Measurements from ENCODE around the gene ALG9.

The ALG9 gene

DNA sequence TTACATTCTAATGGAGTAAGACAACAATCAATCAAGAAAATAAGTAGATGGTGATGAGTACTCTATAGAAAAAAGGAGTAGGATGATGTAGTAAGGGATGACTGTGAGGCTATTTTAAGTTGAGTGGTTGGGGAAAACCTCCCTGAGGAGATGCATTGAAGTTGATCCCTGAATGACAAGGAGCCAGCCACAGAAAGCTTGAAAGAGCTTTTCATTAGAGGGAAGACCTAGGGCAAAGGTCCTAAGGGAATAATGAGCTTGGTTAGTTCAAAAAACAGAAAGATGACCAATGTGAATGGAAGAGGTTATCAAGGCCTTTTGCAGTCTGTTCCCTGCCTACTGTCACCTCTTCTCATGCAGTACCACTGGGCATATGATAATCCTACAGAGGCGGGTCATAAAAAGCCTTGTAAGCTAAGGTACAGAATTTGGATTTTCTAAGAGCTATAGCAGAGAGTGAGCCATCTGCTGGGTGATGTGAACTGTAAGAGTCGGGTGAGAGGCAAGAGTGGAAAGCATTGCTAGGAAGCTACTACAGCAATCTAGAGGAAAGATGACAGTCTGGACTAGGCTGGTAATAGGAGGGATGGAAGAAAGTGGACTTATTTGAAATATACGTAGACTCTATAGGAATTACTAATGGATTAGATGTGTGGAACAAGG, 108.3 kb downstream of the ALG9 start:
- DNase-seq: no peak

GRCh38 chr11:111762526-111762925, 108.9 kb downstream of the ALG9 start:
- no peak for DNase-seq

DNA sequence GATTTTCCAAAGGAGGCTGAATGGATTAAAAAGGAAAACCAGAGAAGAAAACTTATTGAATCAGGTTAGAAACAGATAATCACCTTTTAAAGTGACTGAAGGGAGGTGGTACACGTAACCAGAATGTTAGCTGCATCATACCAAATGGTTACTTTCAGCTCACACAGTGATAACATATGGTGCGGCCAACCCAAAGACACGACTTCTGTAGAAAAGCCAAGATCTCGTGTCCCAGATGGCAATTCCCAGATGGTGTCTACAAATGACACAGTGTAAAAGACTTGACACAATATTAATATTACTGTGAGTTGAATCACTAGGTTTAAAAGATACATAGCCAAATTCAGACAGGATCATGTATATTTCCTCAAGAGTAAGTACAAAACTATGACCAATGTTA, 110.3 kb downstream of the ALG9 start:
- DNase-seq: no peak

- DNase-seq: no peak
Observed at GRCh38 chr11:111759778-111760407, 111.5 kb downstream of the ALG9 start.

- DNase-seq: no peak
Observed at GRCh38 chr11:111759376-111759775, 112.0 kb downstream of the ALG9 start.

- DNase-seq: no peak
Observed at GRCh38 chr11:111756097-111756496, 115.3 kb downstream of the ALG9 start.

- DNase-seq: no peak
Observed at GRCh38 chr11:111749646-111750045, 121.7 kb downstream of the ALG9 start.

DNA sequence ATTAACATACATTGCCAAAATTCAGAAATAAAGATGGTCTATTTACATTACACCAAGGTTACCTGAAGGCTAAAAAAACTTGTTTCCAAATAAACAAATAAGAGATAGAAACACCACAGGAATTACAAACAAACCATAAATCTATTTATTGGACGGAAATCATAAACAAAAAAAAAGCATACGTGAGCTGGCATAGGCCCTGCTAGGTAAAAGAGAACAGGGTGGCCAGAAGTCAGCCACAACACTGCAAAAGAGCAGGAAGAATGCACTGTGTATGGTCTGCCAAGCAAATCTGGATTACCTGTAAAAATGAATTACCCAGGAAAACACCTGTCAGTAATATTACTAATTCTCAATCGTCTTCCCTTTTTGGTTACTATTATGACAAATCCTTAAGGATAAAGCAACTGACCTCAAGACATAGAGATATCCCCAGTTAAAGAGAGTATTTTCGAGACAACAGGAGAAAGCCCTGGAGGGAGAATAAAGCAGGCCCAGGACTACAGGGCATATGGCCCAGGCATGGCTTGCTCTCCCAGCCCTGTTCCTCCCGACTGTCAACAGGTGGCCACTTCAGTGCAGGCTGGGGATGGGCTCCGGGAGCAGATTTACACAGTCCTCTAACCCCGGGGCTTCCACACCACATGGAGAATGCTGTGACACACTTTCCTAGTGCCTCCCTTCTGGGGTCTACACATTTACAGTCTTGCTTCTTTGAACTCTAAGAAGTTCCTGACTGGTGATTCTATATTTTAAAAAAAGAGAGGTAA, 123.2 kb downstream of the ALG9 start:
- no peak for DNase-seq

DNA sequence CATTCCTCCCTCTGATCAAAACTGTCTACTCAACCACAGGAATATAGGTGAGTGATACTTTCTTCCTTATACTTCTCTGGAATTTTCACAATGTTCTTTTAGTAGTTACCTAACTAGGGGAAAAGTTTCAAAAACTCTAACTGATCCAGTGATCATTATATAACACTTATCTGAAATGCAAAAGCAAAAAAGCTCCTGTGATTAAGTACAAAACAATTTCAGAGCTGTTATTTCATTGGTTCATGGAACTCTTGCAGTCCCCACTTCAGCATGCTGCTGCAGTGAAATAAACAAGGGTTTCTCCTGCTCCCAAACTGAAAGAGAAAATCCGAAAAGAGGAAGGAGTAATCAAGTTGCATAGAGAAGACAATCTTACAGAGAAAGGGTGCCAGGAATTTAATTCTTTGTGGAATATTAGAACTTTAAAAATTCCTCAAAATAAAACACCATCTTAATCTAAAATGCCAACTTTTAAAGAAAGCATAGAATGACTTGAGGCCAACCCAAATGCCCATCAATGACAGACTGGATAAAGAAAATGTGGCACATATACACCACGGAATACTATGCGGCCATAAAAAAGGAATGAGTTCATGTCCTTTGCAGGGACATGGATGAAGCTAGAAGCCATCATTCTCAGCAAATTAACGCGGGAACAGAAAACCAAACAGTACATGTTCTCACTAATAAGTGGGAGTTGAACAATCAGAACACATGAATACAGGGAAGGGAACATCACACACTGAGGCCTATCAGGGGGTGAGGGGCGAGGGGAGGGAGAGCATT, 125.5 kb downstream of the ALG9 start:
- DNase-seq: no peak

GRCh38 chr11:111743700-111744099, 127.7 kb downstream of the ALG9 start:
- DNase-seq: no peak

GRCh38 chr11:111741751-111742150, 129.6 kb downstream of the ALG9 start:
- no peak for DNase-seq

DNA sequence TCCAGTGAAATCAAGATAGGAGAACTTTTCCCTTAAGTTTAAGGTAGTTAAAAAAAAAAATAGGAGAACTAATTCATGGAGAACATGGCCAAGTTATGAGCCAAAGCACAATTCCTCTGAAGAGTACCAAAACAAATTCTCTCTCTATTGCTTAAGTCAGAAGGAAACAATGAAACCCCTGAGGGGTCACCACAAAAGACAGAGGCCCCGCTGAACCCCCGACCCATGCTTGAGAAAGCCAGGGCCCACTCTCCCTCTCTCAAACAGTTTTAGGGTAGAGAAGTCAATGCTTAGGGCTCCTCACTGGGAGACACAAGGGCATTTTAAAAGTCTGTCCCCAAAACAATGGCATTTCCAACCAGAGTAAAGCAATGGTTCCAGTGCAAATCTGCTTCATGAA, 132.1 kb downstream of the ALG9 start:
- DNase-seq: no peak

DNA sequence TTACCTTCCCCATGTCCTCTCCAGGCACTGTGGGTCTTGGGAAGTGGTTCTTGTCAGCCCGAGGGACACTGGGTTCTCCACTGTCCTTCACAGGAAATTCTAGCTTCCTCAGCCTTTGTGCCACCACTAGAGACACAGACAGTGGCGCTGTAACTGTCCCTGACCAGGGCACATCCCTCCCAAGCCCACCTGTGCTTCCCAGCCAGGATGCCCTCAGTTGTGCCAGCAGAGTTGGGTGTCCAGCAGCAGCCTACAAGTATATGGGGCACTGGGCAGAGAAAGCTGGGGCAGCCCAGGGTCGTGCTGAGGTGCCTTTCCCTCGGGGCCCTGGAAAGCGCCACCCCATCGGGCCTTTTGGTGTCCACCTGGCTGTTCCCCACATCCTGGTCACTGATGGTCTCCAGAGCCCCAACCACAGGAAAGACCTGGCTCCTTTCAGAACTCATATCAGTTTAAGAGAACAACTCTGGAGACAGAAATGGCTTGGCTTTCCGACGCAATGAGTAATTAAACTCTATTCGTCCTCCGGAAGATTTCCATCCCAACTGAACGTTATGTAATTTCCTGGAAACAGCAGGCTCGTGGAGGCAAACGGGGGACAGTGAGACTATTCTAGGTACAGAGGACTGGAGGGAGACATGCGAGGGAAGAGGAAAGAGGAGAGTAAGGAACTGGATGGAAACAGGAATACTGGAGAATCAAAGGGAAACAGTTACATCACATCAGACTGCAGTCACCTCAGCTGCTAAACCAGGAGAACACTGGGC, 133.8 kb downstream of the ALG9 start:
- no peak for DNase-seq

GRCh38 chr11:111736621-111737443, 134.5 kb downstream of the ALG9 start:
- no peak for DNase-seq

Data from CD4-positive, alpha-beta T cell treated with Interleukin-4 for 1 hour (primary cell).